ENCODE results near the gene IMMP1L. TPM values are rescaled to one million over a fixed set of nuclear protein-coding genes. Genes with fewer than 3 reads are reported as not detected.

IMMP1L gene
- total and polyA plus RNA-seq, 2 of the 8 experiments (the other 6 are each of a cell fraction or from before 2014, with no cell fraction given), result 27.4 to 47.7 TPM

DNA sequence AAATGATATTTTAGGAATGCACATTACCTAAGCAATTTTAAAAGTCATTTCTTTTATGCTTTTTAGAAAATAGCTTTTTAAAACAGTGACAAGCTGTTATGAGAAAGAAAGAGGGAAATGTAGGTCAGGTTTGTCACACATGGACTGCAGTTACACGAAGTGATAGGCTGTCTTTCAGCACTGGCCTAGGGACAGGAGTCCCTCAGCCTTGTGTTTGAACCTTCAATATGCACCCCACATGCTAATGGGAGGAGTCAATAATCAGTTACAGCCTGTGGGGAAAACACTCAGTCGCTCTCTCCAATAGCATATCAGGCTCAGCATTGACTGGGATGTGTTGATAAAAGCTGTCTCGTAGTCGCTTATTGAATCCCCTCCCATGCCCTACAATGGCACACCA, 94.0 kb downstream of the IMMP1L start:
- POLR2A ChIA-PET (ENCODE audit: partially characterized antibody), result no interaction called here
- Histone ChIP-seq H3K4me2 (ENCODE audit: insufficient read depth in 1 of 2, low read depth in 2 of 2, low read length in 2 of 2) (no peak overlapping the region), H2AFZ (ENCODE audit: low read length) (no peak overlapping the region), H3K9me3 (ENCODE audit: insufficient read depth in 2 of 2, low read depth in 1 of 2, low read length in 1 of 2) (no peaks in the 10 kb centered on the region), H4K91ac (replicated peaks; ENCODE audit: insufficient read length, low read length) (no peak overlapping the region), H3K56ac (replicated peaks; ENCODE audit: insufficient read length, low read depth, low read length) (no peak overlapping the region), H3K4me3 (ENCODE audit: extremely low read depth in 1 of 4, insufficient read depth in 2 of 4, low read depth in 3 of 4, low read length in 4 of 4) (no peak overlapping the region), H3K4me1 (replicated peaks in 1 of 4; ENCODE audit: control insufficient read depth in 3 of 4, insufficient read depth in 4 of 4, low read length in 3 of 4) (peaks cover 0 to 17% (median 10%) of the 10 kb centered on the region in 4 experiments; a peak in 4 of 7 replicates), H4K20me1 (replicated peaks in 1 of 2; ENCODE audit: control insufficient read depth in 1 of 2, insufficient read depth in 2 of 2, low read length in 2 of 2) (no peaks in the 10 kb centered on the region), H3K79me1 (ENCODE audit: low read depth, low read length) (no peaks in the 10 kb centered on the region), H2BK15ac (ENCODE audit: low read length) (no peak overlapping the region), H4K5ac (ENCODE audit: insufficient read length, low read depth, low read length) (no peak overlapping the region), H3K18ac (ENCODE audit: extremely low read depth, low read length) (no peak overlapping the region), H3K23me2 (ENCODE audit: low read depth, low read length) (no peaks in the 10 kb centered on the region), H3K27ac (ENCODE audit: low read depth, low read length) (no peak overlapping the region), H2AK5ac (ENCODE audit: low read depth, low read length) (no peak overlapping the region), H3K14ac (ENCODE audit: insufficient read length) (no peak overlapping the region), H3K27me3 (replicated peaks in 1 of 4; ENCODE audit: control insufficient read depth in 3 of 4, extremely low read depth in 1 of 4, insufficient read depth in 3 of 4, low read length in 3 of 4) (peaks cover 0 to 1% (median 0%) of the 10 kb centered on the region in 4 experiments; a peak in 1 of 7 replicates), H3K4ac (replicated peaks; ENCODE audit: insufficient read length, low read depth, low read length) (no peak overlapping the region), H2BK120ac (replicated peaks; ENCODE audit: low read depth, low read length) (no peak overlapping the region), H2BK20ac (ENCODE audit: low read length) (no peak overlapping the region), H2BK12ac (ENCODE audit: low read depth, low read length) (no peak overlapping the region), H2BK5ac (ENCODE audit: low read depth, low read length) (no peak overlapping the region), H3K9ac (replicated peaks in 1 of 4; ENCODE audit: extremely low read depth in 1 of 4, low read depth in 3 of 4, low read length in 3 of 4) (no peak overlapping the region), H3K36me3 (ENCODE audit: control insufficient read depth in 2 of 4, insufficient read depth in 4 of 4, low read length in 3 of 4) (peaks cover 0 to 2% (median 0%) of the 10 kb centered on the region in 4 experiments; a peak in 2 of 8 replicates), H4K8ac (ENCODE audit: extremely low read depth, insufficient read depth, low read length) (no peak overlapping the region), H3K79me2 (ENCODE audit: control insufficient read depth in 1 of 2, insufficient read depth in 2 of 2, low read length in 2 of 2) (0 out of 4 replicates have a peak, but pooled peaks cover 0 to 2% of the 10 kb centered on the region in 2 experiments), H3K23ac (ENCODE audit: insufficient read length) (no peak overlapping the region)
- TF ChIP-seq, protein P1, sequence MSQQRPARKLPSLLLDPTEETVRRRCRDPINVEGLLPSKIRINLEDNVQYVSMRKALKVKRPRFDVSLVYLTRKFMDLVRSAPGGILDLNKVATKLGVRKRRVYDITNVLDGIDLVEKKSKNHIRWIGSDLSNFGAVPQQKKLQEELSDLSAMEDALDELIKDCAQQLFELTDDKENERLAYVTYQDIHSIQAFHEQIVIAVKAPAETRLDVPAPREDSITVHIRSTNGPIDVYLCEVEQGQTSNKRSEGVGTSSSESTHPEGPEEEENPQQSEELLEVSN (IDR thresholded peaks at IDR 0.05), result no peak
- TF ChIP-seq POLR2A (IDR thresholded peaks at IDR 0.05; ENCODE audit: control extremely low read depth in 1 of 2, low read depth in 2 of 2, low read length in 2 of 2), result no peak
- TF ChIP-seq, protein P2, sequence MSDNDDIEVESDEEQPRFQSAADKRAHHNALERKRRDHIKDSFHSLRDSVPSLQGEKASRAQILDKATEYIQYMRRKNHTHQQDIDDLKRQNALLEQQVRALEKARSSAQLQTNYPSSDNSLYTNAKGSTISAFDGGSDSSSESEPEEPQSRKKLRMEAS (IDR thresholded peaks at IDR 0.05), result no peak
- TF ChIP-seq, protein P3, sequence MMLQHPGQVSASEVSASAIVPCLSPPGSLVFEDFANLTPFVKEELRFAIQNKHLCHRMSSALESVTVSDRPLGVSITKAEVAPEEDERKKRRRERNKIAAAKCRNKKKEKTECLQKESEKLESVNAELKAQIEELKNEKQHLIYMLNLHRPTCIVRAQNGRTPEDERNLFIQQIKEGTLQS (IDR thresholded peaks at IDR 0.05; ENCODE audit: insufficient read depth, low read depth, low read length), result no peak
- TF ChIP-seq MAFK (IDR thresholded peaks at IDR 0.05; ENCODE audit: low read depth, low read length), result no peak
- TF ChIP-seq TEAD4 (IDR thresholded peaks at IDR 0.05; ENCODE audit: low read depth, low read length), result no peak
- TF ChIP-seq NRF1 (IDR thresholded peaks at IDR 0.05; ENCODE audit: low read depth, low read length), result no peak
- FAIRE-seq, result no peak
- DNase-seq (ENCODE audit: low read depth in 1 of 2, low spot score in 2 of 2), result no peak
- CTCF ChIA-PET (ENCODE audit: partially characterized antibody), result interaction anchor here (0.9 to 1.6 kb wide), 4 partner anchors 12 to 351 kb away, joined by 3 to 8 read pairs (median 3); no protein-coding TSS in a partner anchor
- WGBS, 2 experiments (ENCODE audit: extremely low coverage in 1 of 2, insufficient coverage in 1 of 2, insufficient read length in 1 of 2, insufficient replicate concordance in 2 of 2, low coverage in 1 of 2, low lambda C conversion rate in 2 of 2, missing lambda C conversion rate in 1 of 2), result 87% methylated on average over 4 of the region's 4 CpGs; no CpG with 5 or more reads in 1 of the 2 experiments

All from H1 (cell line).